HG03469 (cell line): ENCODE data around the gene DPF3.

Experiments used
- ATAC-seq: cut with Tn5 transposase; IDR thresholded peaks from one replicate; pipeline ENCODE4 v1.9.1; 2021; ENCODE audit warnings: mild to moderate bottlenecking, moderate library complexity, moderate number of reproducible peaks; ENCODE audit not compliant: unreplicated experiment

The DPF3 gene

DNA sequence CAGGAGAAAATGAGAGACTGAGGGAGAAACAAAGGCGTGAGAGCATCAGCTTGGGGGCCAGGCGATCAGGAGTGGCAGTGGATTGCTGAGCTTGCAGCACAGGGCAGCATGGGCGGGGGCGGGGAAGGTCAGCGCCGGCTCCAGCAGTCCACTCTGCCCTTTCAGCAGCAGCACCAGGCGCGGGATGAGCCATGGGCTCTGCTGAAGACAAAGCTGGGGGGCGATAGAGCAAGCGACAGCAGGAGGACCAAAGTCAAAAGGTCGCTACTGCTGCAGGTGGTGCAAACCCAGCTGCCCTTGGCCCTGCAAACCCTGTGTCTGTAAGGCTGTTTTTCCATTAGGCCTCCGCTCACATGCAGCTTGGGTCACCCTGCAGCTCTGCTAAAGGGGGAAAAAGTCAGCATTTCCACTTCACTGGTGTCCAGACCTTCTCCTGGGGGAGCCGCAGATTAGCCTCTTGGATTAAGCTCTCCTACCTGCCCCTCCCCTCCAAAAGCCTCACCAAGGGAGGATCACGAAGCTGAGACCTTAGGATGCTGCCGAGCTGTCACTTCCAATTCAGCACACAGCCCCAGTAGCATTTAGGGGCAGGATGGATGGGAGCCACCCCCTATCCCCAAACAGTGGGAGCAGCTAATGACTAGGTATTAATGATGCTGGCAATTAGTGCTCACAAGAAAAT lies 204.8 kb downstream of the DPF3 start:
- no peak for ATAC-seq

DNA sequence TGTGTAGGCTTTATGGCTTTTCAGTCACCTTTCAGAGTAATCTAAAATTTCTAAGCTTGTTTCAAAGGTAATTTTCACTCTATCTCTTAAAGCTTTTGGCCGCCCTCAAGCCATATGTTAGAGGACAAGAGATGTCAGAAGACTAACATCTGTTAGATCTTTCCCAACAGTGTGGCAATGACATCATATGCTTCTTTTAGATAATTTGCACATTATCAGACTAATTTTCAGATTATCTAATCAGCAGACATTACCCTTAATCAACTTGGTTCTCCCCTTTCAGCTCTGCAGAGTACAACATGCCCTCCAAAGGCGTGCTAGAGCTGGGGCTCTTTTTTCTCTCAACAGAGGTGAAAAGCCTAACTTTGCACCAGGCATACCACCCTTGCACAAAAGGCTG lies 207.1 kb downstream of the DPF3 start:
- ATAC-seq = no peak

DNA sequence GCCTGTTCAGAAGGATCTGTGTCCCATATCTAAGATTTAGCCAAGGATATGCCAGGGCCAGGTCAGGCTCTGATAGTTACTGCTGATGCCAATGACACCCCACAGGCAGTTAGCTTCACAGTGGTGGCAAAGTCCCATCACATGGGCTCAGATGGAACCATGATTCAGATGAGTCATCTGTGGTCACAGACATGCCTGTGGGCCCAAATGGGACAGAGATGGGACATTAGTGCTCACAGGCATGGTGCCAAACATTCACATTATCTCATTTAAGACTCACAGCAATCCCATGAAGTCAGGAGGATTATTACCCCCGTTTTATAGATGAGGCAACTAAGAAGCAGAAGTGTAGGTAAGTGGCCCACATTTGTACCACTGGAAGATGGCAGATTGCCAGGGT lies 207.8 kb downstream of the DPF3 start:
- no peak for ATAC-seq

DNA sequence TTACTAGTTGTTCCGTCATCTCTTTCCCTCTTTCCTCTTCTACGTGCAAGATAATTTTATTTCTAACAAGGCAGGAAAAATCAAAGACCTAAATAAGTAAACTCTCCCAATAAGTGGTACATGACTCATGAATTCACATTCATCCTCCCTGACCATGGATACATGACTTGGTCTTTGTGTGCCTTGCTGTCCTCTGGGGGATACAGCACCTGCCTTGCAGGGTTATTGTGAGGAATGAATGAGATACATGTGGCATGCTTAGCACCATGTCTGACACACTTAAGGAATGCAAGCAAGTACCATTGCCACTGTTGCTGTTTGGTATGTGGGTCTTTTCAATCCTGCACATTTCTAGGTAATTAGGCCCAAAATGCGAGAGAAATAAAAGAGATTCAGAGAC lies 208.4 kb downstream of the DPF3 start:
- no peak for ATAC-seq

DNA sequence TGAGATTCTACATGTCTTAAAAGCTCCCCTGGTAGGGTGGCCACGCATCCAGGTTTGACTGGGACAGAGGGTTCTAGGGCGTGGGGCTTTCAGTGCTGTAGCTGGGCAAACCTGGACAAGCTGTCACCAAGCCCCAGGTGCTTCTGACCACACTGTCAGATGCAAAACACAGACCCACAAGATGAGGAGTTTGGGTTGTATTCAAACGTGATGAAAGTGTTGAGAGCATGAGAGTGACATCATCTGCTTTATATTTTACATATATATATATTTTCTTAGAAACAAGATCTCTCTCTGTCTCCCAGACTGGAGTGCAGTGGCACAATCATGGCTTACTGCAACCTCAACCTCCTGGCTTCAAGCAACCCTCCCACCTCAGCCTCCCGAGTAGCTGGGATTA lies 210.1 kb downstream of the DPF3 start:
- ATAC-seq = no peak

DNA sequence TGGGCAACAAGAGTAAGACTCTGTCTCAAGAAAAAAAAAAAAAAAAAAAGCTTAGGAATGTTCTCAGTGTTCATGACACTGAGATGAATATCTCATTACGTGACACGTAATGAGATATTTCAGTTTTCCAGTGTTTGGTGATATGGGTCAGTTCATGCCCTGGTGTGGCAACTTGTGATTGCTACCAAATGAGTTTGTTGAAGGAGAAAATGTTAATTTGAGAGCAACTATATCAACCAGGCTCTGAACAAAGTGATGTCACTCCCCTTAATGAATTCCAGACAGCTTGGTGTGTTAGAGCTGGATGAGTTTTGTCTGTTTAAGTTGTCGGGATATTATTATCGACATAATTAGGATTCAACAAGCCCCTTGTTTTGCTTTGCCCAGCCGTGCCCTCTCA lies 211.7 kb downstream of the DPF3 start:
- ATAC-seq = no peak

DNA sequence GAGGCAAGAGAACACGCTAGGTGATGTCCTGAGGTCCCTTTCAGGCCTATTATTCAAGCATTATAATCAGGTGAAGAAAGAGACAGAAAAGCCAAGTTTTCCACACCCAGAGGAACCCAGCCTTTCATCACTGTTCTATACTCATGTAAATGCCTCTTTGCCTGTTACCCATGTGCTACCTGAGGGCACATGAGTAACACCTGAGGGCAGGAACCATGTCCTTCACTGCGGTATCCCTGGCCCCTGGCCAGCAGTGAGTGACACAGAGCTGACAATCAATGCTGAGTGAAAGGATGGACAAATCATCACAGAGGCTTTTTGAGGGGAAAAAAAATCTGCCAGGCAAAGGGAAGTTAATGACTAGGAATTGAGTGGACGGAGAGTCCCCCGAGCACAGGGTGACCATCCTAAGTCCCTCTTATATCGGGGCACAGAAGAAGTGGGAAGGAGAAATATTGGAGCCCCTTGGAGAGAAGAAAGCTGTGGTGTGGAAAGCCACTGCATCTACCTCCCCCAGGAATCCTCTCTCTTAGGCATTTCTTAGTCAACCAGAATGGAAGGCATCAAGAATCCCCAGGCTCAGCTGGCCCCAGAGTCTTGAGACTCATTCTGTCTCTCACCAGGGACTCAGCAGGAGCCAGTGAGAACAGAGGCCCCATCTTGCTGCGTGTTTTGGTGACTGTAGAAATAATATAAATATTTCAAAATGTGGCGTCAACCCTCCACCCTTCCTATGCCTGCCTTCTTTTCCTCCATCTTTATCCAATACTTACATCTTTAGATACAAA lies 212.9 kb downstream of the DPF3 start:
- ATAC-seq = no peak

DNA sequence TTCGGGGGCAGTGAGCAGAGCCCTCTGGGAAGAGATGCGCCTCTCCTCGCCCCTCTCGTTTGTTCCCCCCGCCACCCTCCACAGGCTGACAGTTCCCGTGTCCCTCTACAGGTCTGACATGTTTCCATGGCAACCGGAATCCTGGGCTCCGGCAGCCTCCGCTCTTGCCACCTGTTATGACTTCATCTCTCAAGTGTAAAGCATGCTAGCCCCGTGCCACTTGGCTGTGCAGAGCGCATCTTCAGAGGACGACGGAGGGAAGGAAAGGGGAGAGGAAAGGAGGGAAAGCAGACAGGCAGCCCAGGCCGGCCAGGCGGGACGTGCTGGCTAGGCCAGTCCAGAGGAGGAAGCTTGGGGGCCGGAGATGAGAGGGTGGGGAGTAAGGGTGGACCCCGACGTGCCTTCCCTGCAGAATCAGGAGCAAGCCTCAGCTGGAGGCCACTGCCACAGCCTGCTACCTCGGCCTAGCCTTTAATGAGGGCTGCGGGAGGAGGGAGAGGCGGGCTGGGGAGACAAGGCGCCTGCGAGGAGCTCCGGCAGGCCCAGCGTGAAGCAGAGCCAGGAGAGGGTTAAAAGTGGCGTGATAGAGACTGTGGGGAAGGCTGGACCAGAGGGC lies 214.3 kb downstream of the DPF3 start:
- no peak for ATAC-seq

DNA sequence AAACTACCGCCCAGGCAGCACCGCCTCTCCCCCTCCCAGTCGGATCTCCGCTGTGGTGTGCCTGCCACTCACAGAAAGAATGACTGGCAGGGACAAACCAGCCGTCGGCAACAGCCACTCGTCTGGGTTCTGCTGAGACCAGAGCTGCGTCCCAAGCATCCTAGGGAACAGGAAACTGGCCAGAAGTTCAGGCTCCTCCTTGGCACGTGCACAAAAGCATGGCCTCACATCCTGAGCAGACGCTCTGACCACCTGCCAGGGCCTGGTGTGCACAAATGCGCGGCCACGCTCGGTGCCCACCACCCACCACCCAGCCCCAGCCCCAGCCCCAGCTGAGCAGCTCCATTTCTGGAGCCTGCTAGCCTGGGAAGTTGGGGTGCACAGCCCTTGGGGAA lies 214.8 kb downstream of the DPF3 start:
- no peak for ATAC-seq

DNA sequence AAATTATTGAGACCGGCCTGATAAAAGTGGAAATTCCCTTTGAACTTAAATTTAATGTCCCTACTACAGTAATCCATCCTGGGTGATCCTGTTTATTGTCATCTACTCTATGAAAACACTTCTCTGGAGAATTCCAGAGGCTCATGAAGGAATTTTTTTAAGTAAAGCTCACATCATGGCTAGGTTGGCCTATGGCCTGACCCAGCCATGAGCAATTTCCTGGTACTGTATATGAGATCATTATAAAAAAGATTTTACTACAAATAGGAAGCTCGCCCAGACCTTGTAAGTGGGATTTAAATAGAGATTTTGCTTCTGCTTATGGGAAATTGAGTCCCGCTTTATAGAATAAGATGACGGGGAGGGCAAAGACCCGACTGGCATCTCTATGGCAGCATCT lies 215.5 kb downstream of the DPF3 start:
- no peak for ATAC-seq

DNA sequence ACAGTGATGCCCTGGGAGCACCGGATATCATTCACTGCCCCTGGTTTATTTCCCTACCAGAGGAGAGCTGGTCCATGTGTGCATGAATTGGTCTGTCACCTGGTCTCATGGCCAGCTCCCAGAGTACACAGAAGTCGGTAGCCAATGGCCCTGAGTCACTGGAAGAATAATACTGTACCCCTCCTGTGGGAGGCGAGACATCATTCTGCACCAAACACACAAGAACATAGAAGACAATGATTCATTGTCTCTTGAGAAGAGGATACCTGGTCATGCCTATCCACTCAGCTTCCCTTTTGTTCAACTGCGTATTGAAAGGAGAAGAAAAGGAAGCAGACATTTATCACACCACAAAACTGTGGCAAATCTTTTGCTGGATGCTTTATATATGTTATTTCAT lies 216.2 kb downstream of the DPF3 start:
- no peak for ATAC-seq

DNA sequence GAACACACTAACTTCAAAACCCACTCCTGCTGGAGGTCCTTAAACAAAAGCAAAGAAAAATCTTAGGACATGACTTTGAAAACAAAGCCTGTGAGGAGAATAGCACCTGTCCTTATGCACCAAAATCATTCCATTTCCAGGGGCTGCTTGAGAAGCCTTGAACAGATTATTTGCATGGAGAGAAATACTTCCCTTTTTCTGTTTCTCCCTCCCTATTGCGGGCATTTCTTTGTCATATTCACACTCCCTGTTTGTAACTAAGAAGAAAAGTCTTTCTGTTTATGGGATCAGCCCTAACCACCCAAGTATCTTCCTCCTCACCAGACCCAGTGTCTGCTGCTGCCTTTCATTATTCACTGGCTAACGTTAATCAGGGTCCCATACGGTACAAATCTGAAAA lies 218.8 kb downstream of the DPF3 start:
- no peak for ATAC-seq

DNA sequence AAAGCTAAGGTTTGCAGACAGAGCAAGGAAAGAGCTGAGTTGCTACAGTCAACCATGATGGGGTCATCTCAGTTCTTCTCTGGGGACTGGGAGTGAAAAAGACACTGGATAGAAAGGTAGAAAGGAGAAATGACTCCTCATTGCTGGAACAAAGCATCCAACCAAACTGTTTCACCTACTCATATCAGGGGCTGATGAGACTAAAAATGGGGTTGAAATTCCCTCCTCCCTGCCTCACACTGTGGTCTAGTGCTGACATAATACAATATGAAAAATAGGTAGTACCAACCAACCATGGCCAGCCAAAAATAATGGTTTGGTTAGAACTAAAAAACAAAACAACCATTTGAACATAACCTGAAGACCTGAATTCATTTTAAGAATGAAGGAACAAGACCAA lies 220.7 kb downstream of the DPF3 start:
- no peak for ATAC-seq

DNA sequence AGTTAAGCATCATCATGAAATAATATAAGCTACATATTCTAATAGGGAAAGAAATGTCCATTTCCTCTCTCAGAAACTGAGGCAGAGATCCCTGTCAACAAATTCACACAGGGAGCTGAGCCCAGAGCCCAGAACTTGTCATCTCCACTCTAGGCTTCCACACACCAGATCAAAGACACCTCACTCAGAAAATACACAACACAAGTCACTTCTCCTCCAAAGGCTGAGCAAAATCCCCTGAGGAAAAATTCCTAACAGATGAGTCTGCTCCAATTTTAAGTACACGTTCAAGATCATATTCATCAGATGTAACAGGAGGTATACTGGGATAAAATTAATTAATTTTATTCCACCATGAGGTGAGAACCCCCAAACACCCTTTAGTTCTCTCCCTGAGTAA lies 227.3 kb downstream of the DPF3 start:
- no peak for ATAC-seq

DNA sequence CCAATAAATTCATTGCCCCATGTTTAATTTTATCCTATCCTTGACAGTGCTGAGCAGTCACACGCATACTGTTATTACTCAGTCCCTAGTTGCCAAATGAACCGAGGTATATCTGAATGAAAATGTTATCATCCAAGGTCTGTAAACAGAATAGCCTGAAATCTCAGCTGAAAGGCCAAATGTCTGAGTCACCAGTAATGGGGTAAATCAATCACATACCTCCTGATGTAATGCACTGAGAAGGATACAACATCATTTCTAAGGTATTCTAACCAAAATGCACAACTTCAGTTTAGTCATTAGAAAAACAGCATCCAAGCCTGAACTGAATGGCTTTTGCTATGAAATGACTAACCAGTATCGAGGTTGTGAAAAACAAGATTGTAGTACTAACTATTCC lies 228.6 kb downstream of the DPF3 start:
- ATAC-seq = no peak

DNA sequence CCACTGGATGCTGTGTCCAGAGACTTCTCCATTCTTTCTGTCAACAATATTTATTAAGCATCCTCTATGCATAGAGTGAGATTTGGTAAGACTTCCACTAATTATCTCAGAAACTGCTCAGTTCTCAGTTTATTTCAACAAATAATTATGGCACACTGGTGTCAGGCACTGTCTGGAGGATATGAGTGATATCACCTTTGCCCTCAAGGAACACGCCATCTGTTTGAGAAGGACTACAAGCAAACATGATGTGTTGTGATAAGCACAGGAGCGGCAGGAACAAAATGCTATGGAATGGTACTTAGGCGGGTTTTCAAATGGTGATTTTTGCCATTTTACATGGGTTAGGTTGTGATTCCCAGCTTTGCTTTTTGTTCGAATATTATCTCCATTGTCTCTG lies 229.2 kb downstream of the DPF3 start:
- no peak for ATAC-seq

DNA sequence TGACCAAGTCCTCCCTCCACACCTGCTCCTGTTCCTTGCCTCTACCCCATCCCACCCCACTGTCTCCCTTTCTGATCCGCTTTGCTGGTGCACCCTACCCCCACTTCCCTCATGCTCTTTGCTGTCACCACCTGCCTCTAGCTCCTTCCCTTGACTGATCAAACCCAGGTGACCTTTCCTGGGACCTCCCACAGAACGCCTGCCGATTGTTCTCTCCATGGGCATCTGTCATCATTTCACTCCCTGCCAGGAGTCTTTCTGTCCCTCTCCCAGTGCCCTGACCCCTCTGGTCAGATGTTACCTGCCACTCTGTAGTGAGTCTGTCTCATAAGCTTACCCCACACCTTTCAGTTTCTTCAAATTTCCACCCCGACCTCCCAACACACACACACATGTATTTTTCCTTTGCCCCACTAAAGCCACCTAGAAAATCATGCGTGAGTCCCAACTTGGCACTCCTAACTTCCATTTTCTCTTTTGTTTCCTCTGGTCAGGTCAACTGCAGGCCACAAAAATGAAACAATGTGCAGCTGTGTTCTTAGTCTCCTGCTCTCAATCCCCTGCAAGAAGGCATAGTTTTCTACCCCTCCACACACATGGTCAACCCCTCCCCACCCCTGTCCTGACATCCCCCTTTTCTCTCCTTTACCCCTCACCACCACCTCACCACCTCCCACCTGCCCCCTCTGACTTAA lies 229.8 kb downstream of the DPF3 start:
- no peak for ATAC-seq

DNA sequence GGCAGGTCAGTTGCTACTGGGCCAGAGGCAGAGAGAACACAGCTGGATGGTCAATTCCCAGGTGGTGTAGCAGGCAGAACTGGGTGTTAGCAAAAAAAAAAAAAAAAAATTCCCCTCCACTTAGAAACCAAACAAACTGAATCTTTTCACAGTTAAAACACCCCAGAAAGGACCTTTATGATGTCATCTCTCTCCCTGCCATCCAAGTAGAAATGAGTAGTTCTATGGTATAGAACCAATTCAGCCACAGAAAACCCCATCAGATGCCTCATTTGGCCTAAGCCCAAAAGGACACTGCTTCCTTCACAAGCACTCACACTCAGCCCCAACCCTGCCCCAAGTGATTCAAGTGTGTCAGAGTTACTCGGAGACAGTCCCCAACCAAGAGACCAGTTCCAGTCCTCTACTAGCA lies 230.8 kb downstream of the DPF3 start:
- no peak for ATAC-seq

DNA sequence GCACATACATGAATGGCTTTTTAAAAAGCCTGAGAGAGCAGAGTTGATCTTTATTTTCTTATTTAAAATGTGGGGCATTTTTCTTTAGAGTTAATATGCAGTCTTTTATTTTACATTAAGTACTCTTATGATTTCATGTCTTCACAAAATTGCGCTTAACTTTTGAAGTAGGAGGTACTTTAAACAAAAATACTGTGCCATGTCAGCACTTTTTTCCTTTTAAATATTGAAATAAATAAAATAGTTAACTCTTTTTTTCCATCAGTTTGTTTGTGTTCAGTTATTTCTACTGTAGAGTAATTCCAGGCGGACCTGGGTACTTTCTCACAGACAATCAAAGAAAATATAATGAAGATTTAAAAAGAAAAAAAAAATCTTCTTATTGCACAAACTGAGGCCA lies 231.7 kb downstream of the DPF3 start:
- no peak for ATAC-seq

DNA sequence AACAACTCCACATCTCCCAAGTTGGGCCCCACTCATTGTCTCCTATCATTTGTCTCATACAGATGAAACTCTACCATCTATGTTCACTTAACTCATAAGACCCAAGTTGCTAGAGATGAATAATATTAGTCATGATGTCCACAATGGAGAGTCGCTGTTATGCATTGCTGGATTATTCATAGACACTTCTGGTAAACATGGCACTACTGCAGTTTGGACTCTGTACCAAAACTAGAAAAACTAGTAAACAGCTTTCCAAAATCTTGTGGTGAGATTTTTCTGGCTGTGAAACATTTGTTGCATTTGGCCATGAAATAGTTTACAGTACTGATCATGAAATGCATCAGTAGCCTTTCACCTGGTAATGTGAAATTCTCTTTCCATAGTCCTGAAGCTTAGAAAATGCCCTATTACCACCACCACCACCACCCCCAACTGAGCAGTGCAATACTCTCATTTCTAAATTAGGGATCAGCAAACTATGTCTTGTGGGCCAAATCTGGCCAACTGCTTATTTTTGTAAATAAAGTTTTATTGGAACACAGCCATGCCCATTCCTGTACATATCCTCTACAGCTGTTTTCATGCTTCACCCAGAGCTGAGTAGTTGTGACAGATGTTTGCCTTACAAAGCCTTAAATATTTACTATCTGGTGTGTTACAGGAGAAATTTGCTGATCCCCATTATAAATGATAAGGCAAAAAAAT lies 236.5 kb downstream of the DPF3 start:
- ATAC-seq = no peak

DNA sequence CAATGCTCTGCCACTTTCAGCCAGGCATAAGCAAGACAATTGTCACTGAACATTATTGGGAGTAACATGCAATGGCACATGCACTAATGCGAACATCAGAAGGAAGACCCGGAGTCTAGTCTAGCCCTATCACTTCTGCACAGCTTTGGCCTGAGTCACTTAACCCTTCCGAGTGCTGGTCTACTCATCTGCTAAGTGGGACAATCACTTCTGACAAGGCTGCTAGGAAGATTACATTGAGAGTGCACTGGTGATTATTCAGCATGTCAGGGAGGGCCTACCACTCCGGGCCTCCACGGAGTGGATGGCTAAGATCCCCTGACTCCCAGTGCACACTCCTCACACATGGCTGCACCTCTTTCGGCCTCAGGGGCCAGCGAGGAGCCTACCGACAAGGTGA lies 240.9 kb downstream of the DPF3 start:
- no peak for ATAC-seq
